ENCODE results near the gene ADISSP. TPM values are rescaled to one million over a fixed set of nuclear protein-coding genes. Genes with fewer than 3 reads are reported as not detected.
A peak's percentile ranks its signal among the peaks of the same experiment; 100 is the strongest.

ADISSP gene
- total and polyA plus RNA-seq, 2 experiments from 2014 or later = 86.6 to 126 TPM

- H2AFZ ChIP-seq = peak overlapping the region; percentile 86; the same call in 1 of the 2 replicates
- no peaks in the 10 kb centered on the region for H3K36me3 ChIP-seq (ENCODE audit: insufficient read depth)
- peaks cover 27% of the 10 kb centered on the region for H3K27me3 Mint-ChIP-seq (ENCODE audit: insufficient read depth, low read depth, poor library complexity)
- H3F3A ChIP-seq (replicated peaks; ENCODE audit: low read depth) = no peaks in the 10 kb centered on the region
- no peak overlapping the region for H3K27ac ChIP-seq (ENCODE audit: low read depth)
- H3K4me1 ChIP-seq (ENCODE audit: insufficient read depth) = peaks cover 13% of the 10 kb centered on the region
- peak overlapping the region; percentile 58 for H3K4me3 Mint-ChIP-seq
- H3K9me2 ChIP-seq (ENCODE audit: insufficient read depth) = no peaks in the 10 kb centered on the region
- no peaks in the 10 kb centered on the region for H3K79me2 ChIP-seq (replicated peaks; ENCODE audit: insufficient read depth)
- H3K4me1 Mint-ChIP-seq = peaks cover 11% of the 10 kb centered on the region
- no peak for TF ChIP-seq ZNF114 (CRISPR knock-in tag; IDR thresholded peaks at IDR 0.05)
- TF ChIP-seq EZH2 (IDR thresholded peaks at IDR 0.05; ENCODE audit: low read depth, unreplicated experiment) = no peak
- TF ChIP-seq EZH2phosphoT487 (IDR thresholded peaks at IDR 0.05; ENCODE audit: unreplicated experiment) = no peak
- TF ChIP-seq POLR2AphosphoS5 (IDR thresholded peaks at IDR 0.05; ENCODE audit: low read depth) = no peak
- TF ChIP-seq ZNF331 (CRISPR knock-in tag; IDR thresholded peaks at IDR 0.05; ENCODE audit: low read depth) = no peak
- TF ChIP-seq JUNB (IDR thresholded peaks at IDR 0.05; ENCODE audit: unreplicated experiment) = no peak
- TF ChIP-seq ZNF462 (CRISPR knock-in tag; IDR thresholded peaks at IDR 0.05) = no peak
- no peak for TF ChIP-seq STAT1 (IDR thresholded peaks at IDR 0.05; ENCODE audit: unreplicated experiment)
- TF ChIP-seq CTCF (conservative IDR thresholded peaks at IDR 0.05; ENCODE audit: low read depth in 2 of 2) = no peak
- TF ChIP-seq REST (IDR thresholded peaks at IDR 0.05; ENCODE audit: unreplicated experiment) = no peak
- TF ChIP-seq ETS1 (IDR thresholded peaks at IDR 0.05) = no peak
- TF ChIP-seq NANOG (IDR thresholded peaks at IDR 0.05; ENCODE audit: borderline replicate concordance) = no peak
- TF ChIP-seq CREB1 (CRISPR knock-in tag; IDR thresholded peaks at IDR 0.05; ENCODE audit: low read depth) = no peak
- no peaks in the 10 kb centered on the region for H4K20me1 ChIP-seq (replicated peaks; ENCODE audit: insufficient read depth)
- H3K36me3 Mint-ChIP-seq (ENCODE audit: low read depth) = no peaks in the 10 kb centered on the region; the same call in 2 of the 3 replicates
- ATAC-seq (peak; percentile 5), DNase-seq (ENCODE audit: low spot score) (no peak)
- no peak overlapping the region for H3K27ac Mint-ChIP-seq
- peaks cover 29% of the 10 kb centered on the region for H3K27me3 ChIP-seq (ENCODE audit: insufficient read depth)
- peak overlapping the region; percentile 61 for H3K4me3 ChIP-seq
- H3K9me3 Mint-ChIP-seq = no peaks in the 10 kb centered on the region; the same call in 2 of the 3 replicates
- H3K4me2 ChIP-seq = peak overlapping the region; percentile 81
These were observed 34.2 kb downstream of the ADISSP start for GRCh38 chr20:3733119-3733995.

All from GM23338 (cell line).